Breast epithelium (tissue), 4 donors: ENCODE results near the gene ARNT2. TPM values are rescaled to one million over a fixed set of nuclear protein-coding genes. Genes with fewer than 3 reads are reported as not detected.

Source experiments
- DNase-seq, 2 donors: peaks; one replicate each; pipeline ENCODE4 v3.0.0-alpha.2; 2019; ENCODE audit warnings: low spot score in 2 of 2
- H3K27ac ChIP-seq, 2 donors: fragments of 200-600 bp; sonication (generic) in 1 of 2; one replicate each; pipeline ENCODE4 v1.5.1; 2016 to 2019; ENCODE audit warnings: mild to moderate bottlenecking in 1 of 2
- H3K27me3 ChIP-seq, 2 donors: fragments of 200-600 bp; sonication (generic) in 1 of 2; one replicate each; pipeline versions ENCODE4 v1.5.1 to v1.6.0; 2017 to 2019; ENCODE audit warnings: control low read depth in 1 of 2, mild to moderate bottlenecking in 1 of 2
- H3K36me3 ChIP-seq: fragments of 200-600 bp; one replicate; pipeline ENCODE4 v1.5.1; 2019
- H3K4me1 ChIP-seq, 2 donors: fragments of 200-600 bp; sonication (generic); one replicate each; pipeline ENCODE4 v1.5.1; 2016 to 2019; ENCODE audit warnings: control low read depth in 1 of 2
- H3K4me3 ChIP-seq, 3 donors: fragments of 200-600 bp; sonication (generic); 1 replicate in 2 of 3; 2 replicates in 1 of 3; pipeline ENCODE4 v1.5.1; 2016 to 2019; ENCODE audit warnings: mild to moderate bottlenecking in 3 of 3, moderate library complexity in 2 of 3
- H3K9me3 ChIP-seq, 2 donors: fragments of 200-600 bp; sonication (generic) in 1 of 2; one replicate each; pipeline ENCODE4 v1.5.1; 2016 to 2019; ENCODE audit warnings: control low read depth in 1 of 2
- CTCF ChIP-seq, 3 donors: fragments of 450-650 bp; IDR thresholded peaks; one replicate each; pipeline ENCODE4 v1.5.1; 2016 to 2017; ENCODE audit warnings: antibody characterized with exemption in 3 of 3, mild to moderate bottlenecking in 3 of 3, moderate library complexity in 3 of 3
- POLR2A ChIP-seq: fragments of 450-650 bp; IDR thresholded peaks from one replicate; pipeline ENCODE4 v1.6.1; 2016; ENCODE audit warnings: antibody characterized with exemption, mild to moderate bottlenecking, moderate library complexity
- POLR2AphosphoS5 ChIP-seq, 3 donors: sonication (generic); formaldehyde crosslinking; IDR thresholded peaks; one replicate each; pipeline ENCODE4 v1.6.1; 2017; ENCODE audit warnings: antibody characterized with exemption in 3 of 3
- intact Hi-C: fragments of 100-400 bp; cut with DNase I; formaldehyde crosslinking; loops from one replicate; pipeline ENCODE4 v1.15.1; 2023; ENCODE audit warnings: low total_unique reads
- total RNA-seq, 3 donors: library from RNA; depleted of rRNA; stranded (reverse); fragments of >200 nt; gene quantifications; one replicate each; pipeline ENCODE4 v1.1.0, GENCODE V29; 2016

The ARNT2 gene
- 1 to 10 TPM; 5.9 to 8.5 (median 7.0) TPM for total RNA-seq

DNA sequence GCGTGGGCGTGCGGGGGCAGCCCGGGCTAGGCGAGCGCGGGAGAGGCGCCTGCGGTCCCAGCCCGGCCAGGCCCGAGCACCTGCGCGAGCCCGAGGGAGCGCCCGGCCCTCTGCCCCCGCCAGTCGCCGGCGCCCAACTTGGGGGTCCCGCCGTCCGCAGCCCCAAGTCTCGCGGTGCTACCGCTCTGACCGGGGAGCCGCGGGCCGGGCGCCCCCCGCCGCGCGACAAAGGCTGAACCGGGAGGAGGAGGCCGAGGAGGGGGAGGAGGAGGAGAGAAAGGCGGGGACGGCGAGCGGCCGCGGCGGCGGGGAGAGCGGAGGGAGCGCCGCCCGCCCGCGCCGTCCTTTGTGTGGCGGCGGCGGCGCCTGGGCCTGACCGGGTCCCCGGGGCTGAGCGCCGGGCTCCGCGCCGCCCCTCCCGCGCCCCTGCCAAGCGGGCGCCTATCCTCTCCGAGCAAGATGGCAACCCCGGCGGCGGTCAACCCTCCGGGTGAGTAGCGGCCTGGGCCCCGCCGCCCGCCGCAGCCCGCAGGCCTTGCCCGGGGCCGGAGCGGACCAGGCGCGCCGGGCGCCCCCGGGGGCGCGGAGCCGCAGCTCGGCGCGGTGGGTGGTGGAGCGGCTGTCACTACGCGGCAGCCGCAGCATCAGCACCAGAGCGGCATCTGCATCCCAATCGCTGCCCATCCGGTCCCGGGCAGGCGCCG, at the start of gene ARNT2:
TSS of gene ARNT2 (plus strand) at position 326 of the 704 bp plus-strand sequence. CDS start at position 460, 134 bp downstream.
- peak within 1 kb of the TSS; percentile 35 to 76 (median 63) for H3K4me3 ChIP-seq
- TF ChIP-seq POLR2AphosphoS5 (IDR thresholded peaks at IDR 0.05) (no peak), POLR2A (no peak), CTCF (IDR thresholded peaks at IDR 0.05) (no peak)
- no peaks in the 10 kb centered on the region for H3K4me1 ChIP-seq
- DNase-seq, result no peak
- H3K36me3 ChIP-seq, result no peaks in the 10 kb centered on the region
- H3K9me3 ChIP-seq, result no peaks in the 10 kb centered on the region
- intact Hi-C loops, result no loop called here
- no peaks in the 10 kb centered on the region for H3K27me3 ChIP-seq
- H3K27ac ChIP-seq, result no peak within 1 kb of the TSS

- DNase-seq, result no peak
- no peak overlapping the region for H3K4me3 ChIP-seq
- no peak for TF ChIP-seq POLR2AphosphoS5 (IDR thresholded peaks at IDR 0.05)
- no peak for TF ChIP-seq CTCF (IDR thresholded peaks at IDR 0.05)
- no peaks in the 10 kb centered on the region for H3K27me3 ChIP-seq
- H3K9me3 ChIP-seq, result peaks cover 25 to 46% of the 10 kb centered on the region in 2 donors
- intact Hi-C loops, result no loop called here
- no peak overlapping the region for H3K27ac ChIP-seq
- no peaks in the 10 kb centered on the region for H3K36me3 ChIP-seq
- no peaks in the 10 kb centered on the region for H3K4me1 ChIP-seq
Observed at GRCh38 chr15:80367094-80367493, 37.1 kb upstream of the ARNT2 start.

DNA sequence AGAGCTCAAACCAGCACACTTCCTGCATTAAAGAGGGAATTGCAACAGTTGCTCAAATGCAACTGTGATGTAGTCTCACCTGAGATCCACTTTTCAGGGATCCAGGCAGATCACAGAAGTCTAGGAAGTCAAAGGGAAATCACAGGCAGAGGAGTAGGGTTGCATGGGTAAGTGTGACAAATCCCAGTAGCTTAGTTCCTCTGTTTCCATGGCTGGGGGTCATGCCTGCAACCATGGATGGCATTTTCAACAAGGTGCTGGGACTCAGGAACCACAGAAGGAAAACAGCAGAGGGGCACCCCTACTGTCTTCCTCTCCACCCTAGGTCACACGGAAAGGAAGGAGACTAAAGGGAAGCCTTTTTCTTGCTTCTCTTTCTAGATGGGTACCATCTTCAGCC, 36.5 kb upstream of the ARNT2 start:
- H3K4me3 ChIP-seq, result no peak overlapping the region
- no peak for TF ChIP-seq POLR2A
- TF ChIP-seq CTCF (IDR thresholded peaks at IDR 0.05), result no peak
- TF ChIP-seq POLR2AphosphoS5 (IDR thresholded peaks at IDR 0.05), result no peak
- intact Hi-C loops, result no loop called here
- H3K27ac ChIP-seq, result no peak overlapping the region
- no peaks in the 10 kb centered on the region for H3K27me3 ChIP-seq
- no peaks in the 10 kb centered on the region for H3K36me3 ChIP-seq
- H3K9me3 ChIP-seq, result peaks cover 25 to 46% of the 10 kb centered on the region in 2 donors
- no peak for DNase-seq
- H3K4me1 ChIP-seq, result no peaks in the 10 kb centered on the region

- Histone ChIP-seq H3K4me1 (no peaks in the 10 kb centered on the region), H3K36me3 (no peaks in the 10 kb centered on the region), H3K27ac (no peak overlapping the region), H3K4me3 (no peak overlapping the region), H3K9me3 (peaks cover 21 to 33% of the 10 kb centered on the region in 2 donors), H3K27me3 (no peaks in the 10 kb centered on the region)
- no peak for TF ChIP-seq POLR2A
- intact Hi-C loops, result no loop called here
- DNase-seq, result no peak
Observed at GRCh38 chr15:80371924-80372323, 32.3 kb upstream of the ARNT2 start.

DNA sequence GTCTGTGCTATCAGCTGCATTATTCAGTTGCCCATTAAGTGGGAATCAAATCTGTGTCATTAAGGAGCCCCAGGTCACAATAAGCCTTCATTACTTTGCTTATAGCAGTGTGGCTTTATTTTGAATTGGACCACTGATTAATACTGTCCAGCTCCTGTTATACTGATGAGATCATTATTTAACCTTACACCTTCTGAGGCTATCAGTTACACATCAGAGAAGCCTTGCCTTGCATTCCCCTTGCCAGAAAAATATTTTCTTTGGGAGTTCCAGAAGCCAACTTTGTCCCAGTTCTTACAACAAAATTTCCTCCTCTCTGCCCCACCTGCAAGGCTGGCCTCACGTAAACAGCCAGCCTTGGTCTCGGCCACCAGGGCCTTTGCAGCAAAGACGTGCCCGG, 29.7 kb upstream of the ARNT2 start:
- Histone ChIP-seq H3K36me3 (no peaks in the 10 kb centered on the region), H3K27me3 (no peaks in the 10 kb centered on the region)
- intact Hi-C loops, result no loop called here

More for the DNA sequence above, 29.7 kb upstream of the ARNT2 start:
- no peaks in the 10 kb centered on the region for H3K4me1 ChIP-seq
- no peak for DNase-seq
- no peak overlapping the region for H3K4me3 ChIP-seq
- H3K9me3 ChIP-seq, result peaks cover 3 to 8% of the 10 kb centered on the region in 2 donors
- no peak overlapping the region for H3K27ac ChIP-seq
- TF ChIP-seq POLR2AphosphoS5 (IDR thresholded peaks at IDR 0.05) (no peak), CTCF (IDR thresholded peaks at IDR 0.05) (no peak), POLR2A (no peak)
